ENCODE results near the gene SPTBN4. TPM values are rescaled to one million over a fixed set of nuclear protein-coding genes. Genes with fewer than 3 reads are reported as not detected.
"Not testable (repeated sequence)": the region's sequence is repeated elsewhere in the genome, so short reads cannot be mapped to it uniquely, and the experiment has no call there.

SPTBN4 gene
- total RNA-seq, 1 donor from 2014 or later = 1.3 TPM

DNA sequence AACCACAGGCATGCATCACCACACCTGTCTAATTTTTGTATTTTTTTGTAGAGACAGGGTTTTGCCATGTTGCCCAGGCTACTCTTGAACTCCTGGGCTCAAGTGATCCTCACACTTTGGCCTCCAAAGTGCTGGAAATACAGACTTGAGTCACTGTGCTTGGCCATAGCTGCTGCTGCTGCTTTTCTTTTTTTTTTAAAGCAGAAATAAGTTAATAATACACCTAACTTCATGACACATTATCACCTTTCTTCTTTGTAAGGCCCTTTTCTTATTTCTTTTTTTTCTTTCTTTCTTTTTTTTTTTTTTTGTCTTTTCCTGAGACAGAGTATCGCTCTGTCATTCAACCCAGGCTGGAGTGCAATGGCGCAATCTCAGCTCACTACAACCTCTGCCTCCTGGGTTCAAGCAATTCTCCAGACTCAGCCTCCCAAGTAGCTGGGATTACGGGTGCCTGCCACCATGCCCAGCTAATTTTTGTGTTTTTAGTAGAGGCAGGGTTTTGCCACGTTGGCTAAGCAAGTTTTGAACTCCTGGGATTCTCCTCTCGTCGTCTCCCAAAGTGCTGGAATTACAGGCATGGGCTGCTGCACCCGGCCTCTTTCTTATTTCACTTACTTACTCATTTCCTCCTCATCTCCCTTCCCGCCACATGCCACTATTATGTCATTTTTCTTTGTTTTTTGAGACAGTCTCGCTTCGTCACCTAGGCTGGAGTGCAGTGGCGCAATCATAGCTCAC lies 118.6 kb downstream of the SPTBN4 start:
- no peak for DNase-seq (ENCODE audit: low read depth)

- DNase-seq (ENCODE audit: low read depth) = no peak
Measured at GRCh38 chr19:40585982-40586422, 119.2 kb downstream of the SPTBN4 start.

DNA sequence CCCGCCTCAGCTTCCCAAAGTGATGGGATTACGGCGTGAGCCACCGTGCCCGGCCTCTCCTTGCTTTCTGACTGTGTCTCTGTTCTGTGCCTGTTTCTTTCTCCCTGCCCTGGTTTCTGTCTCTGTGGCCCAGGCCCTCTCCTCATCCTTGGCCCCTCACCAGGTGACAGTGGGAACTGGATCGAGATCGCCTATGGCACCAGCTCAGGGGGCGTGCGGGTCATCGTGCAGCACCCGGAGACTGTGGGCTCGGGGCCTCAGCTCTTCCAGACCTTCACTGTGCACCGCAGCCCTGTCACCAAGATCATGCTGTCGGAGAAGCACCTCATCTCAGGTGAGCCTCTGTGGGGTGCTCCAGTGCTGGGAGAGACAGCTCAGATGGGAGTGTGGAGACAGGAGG lies 119.8 kb downstream of the SPTBN4 start:
- no peak for DNase-seq (ENCODE audit: low read depth)

- peak; percentile 59 for DNase-seq (ENCODE audit: low read depth)
Measured at GRCh38 chr19:40588110-40588854, 121.5 kb downstream of the SPTBN4 start.

DNA sequence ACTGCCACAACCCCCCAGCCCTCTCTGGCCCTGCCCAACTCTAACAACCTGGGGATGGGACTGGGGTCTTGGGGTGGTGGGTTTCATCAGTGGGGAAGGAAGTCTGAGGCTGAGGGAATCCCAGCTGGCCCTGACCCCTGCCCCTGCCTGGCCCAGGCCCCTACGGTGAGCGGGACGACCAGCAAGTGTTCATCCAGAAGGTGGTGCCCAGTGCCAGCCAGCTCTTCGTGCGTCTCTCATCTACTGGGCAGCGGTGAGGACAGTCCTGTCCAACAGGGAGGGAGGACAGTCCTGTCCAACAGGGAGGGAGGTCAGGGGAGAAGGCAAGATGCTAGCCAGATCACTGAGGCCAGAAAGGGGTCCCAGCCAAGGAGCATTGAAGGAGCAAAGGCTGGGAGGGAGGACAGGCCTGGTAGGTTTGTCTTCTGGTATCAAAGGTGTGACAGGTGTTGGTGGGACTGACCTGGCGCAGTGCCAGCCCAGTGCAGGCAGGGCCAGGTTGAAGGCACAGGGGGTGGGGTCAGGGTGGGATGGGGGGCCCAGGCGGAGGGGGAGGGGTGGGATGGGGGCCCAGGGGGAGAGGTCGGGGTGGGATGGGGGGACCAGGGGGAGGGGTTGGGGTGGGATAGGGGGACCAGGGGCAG lies 122.2 kb downstream of the SPTBN4 start:
- DNase-seq (ENCODE audit: low read depth) = no peak

DNA sequence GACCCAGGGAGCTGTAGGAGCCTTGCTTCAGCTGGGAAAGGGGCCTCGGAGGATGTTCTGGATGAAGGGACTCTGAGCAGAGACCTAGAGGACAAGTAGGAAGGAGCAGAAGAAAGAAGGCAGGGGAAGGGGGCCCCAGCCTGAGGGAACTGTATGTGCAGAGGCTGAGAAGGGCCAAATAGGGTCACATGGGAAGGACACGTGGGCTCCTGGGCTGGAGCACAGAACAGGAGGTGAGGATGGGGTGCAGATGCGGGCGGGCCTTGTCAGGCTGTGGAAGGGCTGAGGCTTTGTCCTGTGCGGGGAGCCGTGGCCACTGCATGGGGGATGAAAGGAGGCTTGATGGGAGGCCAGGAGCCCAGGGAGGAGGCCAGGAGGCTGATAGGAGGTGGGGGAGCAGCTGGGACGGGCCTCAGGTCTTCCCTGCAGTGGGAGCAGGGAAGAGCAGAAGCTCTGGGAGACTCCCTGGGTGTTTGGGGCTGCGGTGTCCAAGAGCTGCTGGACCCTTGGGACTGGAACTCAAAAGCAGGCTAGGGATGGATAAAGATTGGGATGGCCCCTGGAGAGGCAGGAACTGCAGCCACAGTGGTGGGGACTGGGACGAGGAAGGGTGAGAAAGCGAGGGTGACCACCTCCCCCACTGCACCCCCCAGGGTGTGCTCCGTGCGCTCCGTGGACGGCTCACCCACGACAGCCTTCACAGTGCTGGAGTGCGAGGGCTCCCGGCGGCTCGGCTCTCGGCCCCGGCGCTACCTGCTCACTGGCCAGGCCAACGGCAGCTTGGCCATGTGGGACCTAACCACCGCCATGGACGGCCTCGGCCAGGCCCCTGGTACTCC lies 123.0 kb downstream of the SPTBN4 start:
- DNase-seq (ENCODE audit: low read depth) = no peak

GRCh38 chr19:40590464-40591265 lies 123.9 kb downstream of the SPTBN4 start:
- DNase-seq (ENCODE audit: low read depth) = no peak

DNA sequence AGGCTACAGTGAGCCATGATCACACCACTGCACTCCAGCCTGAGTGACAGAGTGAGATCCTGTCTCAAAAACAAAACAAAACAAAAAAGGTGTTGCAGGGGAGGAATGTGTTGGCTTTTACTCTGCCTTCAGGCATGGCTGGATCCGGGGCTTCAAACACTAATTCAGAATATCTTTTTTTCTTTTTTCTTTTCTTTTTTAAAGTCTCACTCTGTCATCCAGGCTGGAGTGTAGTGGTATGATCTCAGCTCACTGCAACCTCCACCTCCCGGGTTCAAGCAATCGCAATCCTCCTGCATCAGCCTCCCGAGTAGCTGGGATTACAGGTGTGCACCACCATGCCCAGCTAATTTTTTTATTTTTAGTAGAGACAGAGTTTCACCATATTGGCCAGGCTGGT lies 124.9 kb downstream of the SPTBN4 start:
- DNase-seq (ENCODE audit: low read depth) = not testable (repeated sequence)

DNA sequence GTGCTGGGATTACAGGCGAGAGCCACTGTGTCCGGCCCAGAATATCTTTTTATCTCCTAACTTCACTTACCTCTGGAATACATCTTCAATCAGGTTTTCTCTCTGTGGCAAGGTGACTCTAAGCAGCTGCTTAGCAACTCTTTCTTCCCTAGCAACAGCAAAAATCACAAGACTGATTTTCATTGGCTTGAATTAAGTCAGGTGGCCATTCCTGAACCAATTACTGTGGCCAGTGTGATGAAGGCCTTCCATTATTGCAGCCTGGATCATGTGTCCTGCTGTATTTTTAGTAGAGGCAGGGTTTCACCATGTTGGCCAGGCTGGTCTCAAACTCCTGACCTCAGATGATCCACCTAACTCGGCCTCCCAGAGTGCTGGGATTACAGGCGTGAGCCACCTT lies 125.4 kb downstream of the SPTBN4 start:
- peak; percentile 60 for DNase-seq (ENCODE audit: low read depth)

DNA sequence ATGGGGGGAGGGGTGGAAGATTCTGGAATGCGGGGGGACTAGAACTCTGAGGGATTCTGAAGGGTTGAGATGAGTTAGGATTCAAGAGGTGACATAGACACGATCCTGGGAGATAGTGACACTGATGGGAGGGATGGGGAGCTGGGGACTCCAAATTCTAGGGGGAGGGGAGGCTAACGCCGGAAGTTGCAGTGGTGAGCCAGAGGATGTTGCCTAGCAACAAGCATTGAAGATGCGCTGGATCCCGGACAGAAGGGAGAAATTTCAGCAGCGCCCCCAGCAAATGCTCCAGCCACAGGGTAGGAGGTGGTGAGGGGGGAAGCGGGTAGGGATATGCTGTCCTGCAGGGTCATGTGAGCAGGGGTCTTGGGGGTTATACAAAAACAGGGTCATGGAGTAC lies 127.5 kb downstream of the SPTBN4 start:
- no peak for DNase-seq (ENCODE audit: low read depth)

DNA sequence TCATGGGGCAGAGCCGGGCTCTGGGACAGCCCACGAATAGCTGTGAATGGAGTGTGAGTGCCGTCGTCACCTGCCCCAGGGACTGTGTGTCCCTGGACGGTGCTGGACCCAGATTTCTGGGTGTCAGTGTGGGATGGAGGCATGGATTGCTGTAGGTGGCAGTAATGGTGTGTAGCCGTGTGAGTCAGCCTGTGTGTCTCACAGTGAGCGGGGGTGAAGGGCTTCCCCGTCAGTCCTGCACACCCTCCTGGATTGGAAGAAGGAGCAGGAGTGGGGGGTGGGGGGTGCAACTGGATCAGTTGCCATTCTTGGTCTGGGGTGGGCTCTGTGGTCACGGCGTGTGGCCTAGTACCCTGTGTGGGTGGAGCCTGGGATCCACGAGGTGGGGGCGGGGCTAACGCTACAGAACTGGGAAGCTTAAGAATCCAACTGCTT lies 127.9 kb downstream of the SPTBN4 start:
- no peak for DNase-seq (ENCODE audit: low read depth)

GRCh38 chr19:40596608-40597328 lies 130.0 kb downstream of the SPTBN4 start:
- peak; percentile 41 for DNase-seq (ENCODE audit: low read depth)

GRCh38 chr19:40597329-40597838 lies 130.6 kb downstream of the SPTBN4 start:
- DNase-seq (ENCODE audit: low read depth) = no peak

DNA sequence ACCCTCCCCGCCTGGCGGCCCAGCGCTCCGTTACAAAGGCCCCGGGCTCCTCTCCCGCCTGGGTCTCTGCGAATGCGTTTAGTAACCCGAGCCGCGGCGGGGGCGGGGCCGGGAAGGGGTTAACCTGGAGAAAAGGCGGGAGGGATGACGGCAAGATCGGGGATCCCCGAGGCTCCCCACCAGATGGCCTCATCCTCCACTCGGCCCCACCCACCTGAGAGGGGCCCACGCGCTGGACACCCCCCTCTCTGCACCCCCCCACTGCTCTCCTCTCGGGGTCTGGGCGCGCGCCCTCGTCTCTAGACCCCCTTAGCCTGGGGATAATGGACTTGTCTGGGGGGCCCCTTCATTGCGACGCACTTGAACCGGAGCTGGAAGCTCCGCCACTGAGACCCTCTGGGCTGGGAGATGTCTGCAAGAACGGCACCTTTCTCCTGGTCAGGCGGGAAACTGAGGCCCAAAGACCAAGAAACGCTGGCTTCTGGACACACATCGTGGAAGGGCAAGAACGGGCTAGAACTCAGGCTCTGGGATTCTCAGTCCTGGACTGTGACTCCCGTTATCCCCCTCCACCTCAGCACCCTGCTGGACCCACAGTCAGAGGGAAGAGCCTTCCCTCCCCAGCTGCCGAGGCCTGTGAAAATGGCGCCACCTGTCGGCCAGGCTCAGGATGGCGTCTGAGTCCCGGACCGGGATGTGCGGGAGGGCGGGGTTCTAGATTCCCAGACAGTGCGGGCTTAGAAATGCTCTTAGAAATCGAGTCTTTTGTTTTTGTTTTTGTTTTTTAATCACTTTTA lies 131.5 kb downstream of the SPTBN4 start:
- DNase-seq (ENCODE audit: low read depth) = peak; percentile 87

DNA sequence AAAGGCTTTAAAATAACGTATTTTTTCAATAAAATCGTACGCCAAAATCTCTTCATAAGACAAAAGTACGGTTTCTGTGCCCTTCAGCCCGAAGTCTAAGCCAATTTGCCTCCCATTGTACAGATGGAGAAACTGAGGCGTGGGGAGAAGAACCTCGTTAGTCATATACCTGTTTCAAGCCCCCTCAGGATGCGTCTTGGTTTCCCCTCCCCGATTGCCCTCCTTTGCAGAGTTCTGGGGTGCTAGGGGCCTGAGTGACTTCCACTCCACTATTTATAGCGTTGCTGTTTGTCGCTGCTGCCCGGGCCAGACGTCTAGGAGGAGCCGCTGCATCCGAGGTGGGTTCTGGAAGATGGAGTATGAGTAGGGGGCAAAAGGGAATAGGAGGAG lies 132.1 kb downstream of the SPTBN4 start:
- DNase-seq (ENCODE audit: low read depth) = no peak

- DNase-seq (ENCODE audit: low read depth) = no peak
Measured at GRCh38 chr19:40599331-40599901, 132.6 kb downstream of the SPTBN4 start.

DNA sequence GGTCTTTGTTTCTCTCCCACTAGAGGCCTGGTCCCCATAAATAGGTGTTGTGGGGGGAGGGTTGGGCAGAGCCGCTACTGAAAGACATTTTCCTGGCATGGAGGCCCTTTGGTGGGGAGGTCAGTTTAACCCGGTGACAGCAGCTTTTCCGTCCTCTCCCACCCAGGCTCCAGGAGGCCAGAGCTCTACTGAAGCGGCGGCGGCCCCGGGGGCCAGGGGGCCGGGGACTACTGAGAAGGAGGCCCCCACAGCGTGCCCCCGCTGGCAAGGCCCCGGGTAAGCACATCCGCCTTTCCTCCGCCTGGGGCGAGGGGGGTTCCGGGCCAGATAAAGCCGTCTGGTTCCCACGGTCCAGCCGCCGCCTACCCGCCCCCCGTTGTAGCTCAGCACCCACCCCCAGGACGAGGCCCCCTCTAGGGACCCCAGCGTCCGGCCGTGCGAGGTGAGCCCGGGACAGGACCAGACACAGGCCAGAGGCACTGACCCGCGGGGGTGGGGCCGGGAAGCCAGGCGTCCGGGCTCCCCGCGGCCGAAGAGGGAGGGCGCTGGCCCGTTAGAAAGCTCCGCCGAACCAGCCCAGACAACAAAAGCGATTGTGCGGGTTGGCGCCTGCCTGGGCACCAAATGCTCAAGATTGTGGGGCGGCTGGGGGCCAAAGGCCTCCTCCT lies 133.2 kb downstream of the SPTBN4 start:
- DNase-seq (ENCODE audit: low read depth) = no peak

All from myocyte (in vitro differentiated cells).